GM23338 (cell line): ENCODE data around the gene TULP1. TPM values are rescaled to one million over a fixed set of nuclear protein-coding genes. Genes with fewer than 3 reads are reported as not detected.

Experiments
- ATAC-seq: fragments of 200-7000 bp; cut with Tn5 transposase; 3 replicates; pipeline ENCODE4 v1.9.1; 2020
- DNase-seq: peaks from one replicate; pipeline ENCODE4 v3.0.0-alpha.2; 2015; ENCODE audit warnings: low spot score
- H2AFZ ChIP-seq: fragments of 200-600 bp; sonication (generic); 2 replicates; pipeline ENCODE4 v1.8.0; 2016; ENCODE audit warnings: antibody characterized with exemption, mild to moderate bottlenecking, moderate library complexity
- H3F3A ChIP-seq: fragments of 200-600 bp; sonication (generic); replicated peaks from 2 replicates; pipeline ENCODE4 v1.8.0; 2017; ENCODE audit warnings: antibody characterized with exemption, mixed run types, low read depth
- H3K27ac ChIP-seq: fragments of 200-600 bp; sonication (generic); 2 replicates; pipeline ENCODE4 v1.6.1; 2016; ENCODE audit warnings: low read depth
- H3K27me3 ChIP-seq: fragments of 200-600 bp; sonication (generic); 2 replicates; pipeline ENCODE4 v1.8.0; 2016; ENCODE audit warnings: mild to moderate bottlenecking, mixed run types, moderate library complexity; ENCODE audit not compliant: insufficient read depth
- H3K36me3 ChIP-seq: fragments of 200-600 bp; sonication (generic); 2 replicates; pipeline ENCODE4 v1.8.0; 2016; ENCODE audit warnings: mild to moderate bottlenecking; ENCODE audit not compliant: insufficient read depth
- H3K4me1 ChIP-seq: fragments of 200-600 bp; sonication (generic); 2 replicates; pipeline ENCODE4 v1.8.0; 2016; ENCODE audit warnings: mild to moderate bottlenecking, moderate library complexity; ENCODE audit not compliant: insufficient read depth
- H3K4me2 ChIP-seq: fragments of 200-600 bp; sonication (generic); 2 replicates; pipeline ENCODE4 v1.7.1; 2017; ENCODE audit warnings: mixed run types
- H3K4me3 ChIP-seq: fragments of 200-600 bp; sonication (generic); 2 replicates; pipeline ENCODE4 v1.6.1; 2016; ENCODE audit warnings: mixed run types
- H3K79me2 ChIP-seq: fragments of 200-600 bp; sonication (generic); replicated peaks from 2 replicates; pipeline ENCODE4 v1.8.0; 2017; ENCODE audit warnings: mild to moderate bottlenecking; ENCODE audit not compliant: insufficient read depth
- H3K9me2 ChIP-seq: fragments of 200-600 bp; sonication (generic); 2 replicates; pipeline ENCODE4 v1.8.0; 2017; ENCODE audit not compliant: insufficient read depth
- H4K20me1 ChIP-seq: fragments of 200-600 bp; sonication (generic); replicated peaks from 2 replicates; pipeline ENCODE4 v1.8.0; 2017; ENCODE audit warnings: mild to moderate bottlenecking; ENCODE audit not compliant: insufficient read depth
- H3K27ac Mint-ChIP-seq: 2 replicates; pipeline ENCODE4 v1.8.0; 2020; ENCODE audit warnings: inconsistent platforms, mild to moderate bottlenecking, moderate library complexity, mixed read lengths
- H3K27me3 Mint-ChIP-seq: 3 replicates; pipeline ENCODE4 v1.8.0; 2022; ENCODE audit warnings: low read depth, mild to moderate bottlenecking, moderate library complexity, mixed read lengths, inconsistent platforms; ENCODE audit not compliant: insufficient read depth, poor library complexity
- H3K36me3 Mint-ChIP-seq: 3 replicates; pipeline ENCODE4 v1.8.0; 2021; ENCODE audit warnings: low read depth, mild to moderate bottlenecking, inconsistent platforms, moderate library complexity, mixed read lengths
- H3K4me1 Mint-ChIP-seq: 3 replicates; pipeline ENCODE4 v1.8.0; 2020; ENCODE audit warnings: mild to moderate bottlenecking, inconsistent platforms, mixed read lengths
- H3K4me3 Mint-ChIP-seq: 3 replicates; pipeline ENCODE4 v1.8.0; 2021; ENCODE audit warnings: moderate library complexity, mild to moderate bottlenecking, inconsistent platforms, mixed read lengths
- H3K9me3 Mint-ChIP-seq: 3 replicates; pipeline ENCODE4 v1.8.0; 2020; ENCODE audit warnings: moderate library complexity, mild to moderate bottlenecking, inconsistent platforms, mixed read lengths
- EZH2 ChIP-seq: fragments of 200-600 bp; sonication (generic); IDR thresholded peaks from one replicate; pipeline ENCODE4 v1.8.0; 2017; ENCODE audit warnings: antibody characterized with exemption, mild to moderate bottlenecking, low read depth; ENCODE audit not compliant: unreplicated experiment
- EZH2phosphoT487 ChIP-seq: fragments of 200-600 bp; sonication (generic); IDR thresholded peaks from one replicate; pipeline ENCODE4 v1.8.1; 2018; ENCODE audit warnings: antibody characterized with exemption; ENCODE audit not compliant: unreplicated experiment
- JUNB ChIP-seq: IDR thresholded peaks from one replicate; pipeline ENCODE4 v1.6.1; 2016; ENCODE audit warnings: antibody characterized with exemption; ENCODE audit not compliant: unreplicated experiment
- NANOG ChIP-seq: IDR thresholded peaks from 2 replicates; pipeline ENCODE4 v1.6.1; 2016; ENCODE audit warnings: antibody characterized with exemption, borderline replicate concordance
- POLR2AphosphoS5 ChIP-seq: IDR thresholded peaks from 2 replicates; pipeline ENCODE4 v1.6.1; 2016; ENCODE audit warnings: antibody characterized with exemption, low read depth
- polyA plus RNA-seq: library from polyadenylated mRNA; unstranded; fragments of >200 nt; fragmentation: Nextera tagmentation; extraction: Ambion mirVana; gene quantifications from 2 replicates; pipeline ENCODE4 v1.2.1, GENCODE V29; 2016
- total RNA-seq: library from RNA; depleted of rRNA; stranded (reverse); fragments of >200 nt; shearing (Covaris generic); gene quantifications from 2 replicates; pipeline ENCODE4 v1.2.3, GENCODE V29; 2014
- TF ChIP-seq, protein P1 (sequence below): IDR thresholded peaks from one replicate; pipeline ENCODE4 v1.6.1; 2018; ENCODE audit warnings: antibody characterized with exemption; ENCODE audit not compliant: unreplicated experiment
- TF ChIP-seq, protein P2 (sequence below): fragments of 250-450 bp; sonication (Bioruptor Pico); IDR thresholded peaks from 2 replicates; pipeline ENCODE4 v1.5.0; 2020; ENCODE audit warnings: mild to moderate bottlenecking, moderate library complexity
- TF ChIP-seq, protein P3 (sequence below), 2 experiments: fragments of 200-600 bp in 1 of 2; sonication (generic) in 1 of 2; conservative IDR thresholded peaks; 2 replicates each; pipeline versions ENCODE4 v1.5.1 to v1.6.1; 2016 to 2017; ENCODE audit warnings: antibody characterized with exemption in 2 of 2, low read depth in 2 of 2, mild to moderate bottlenecking in 2 of 2, moderate library complexity in 1 of 2

TULP1 gene
- total and polyA plus RNA-seq, 2 experiments from 2014 or later = 3.0 to 3.8 TPM

- no peak overlapping the region for H3K4me3 Mint-ChIP-seq
These were observed 45.9 kb upstream of the TULP1 start for GRCh38 chr6:35558571-35558970.

More at GRCh38 chr6:35558571-35558970, 45.9 kb upstream of the TULP1 start:
- Histone ChIP-seq H3K27ac (no peak overlapping the region), H3K9me2 (0 out of 2 replicates have a peak, but pooled peaks cover 2% of the 10 kb centered on the region), H3F3A (no peaks in the 10 kb centered on the region), H3K4me1 (peaks cover 13% of the 10 kb centered on the region; the same call in 1 of the 2 replicates), H4K20me1 (no peaks in the 10 kb centered on the region), H2AFZ (no peak overlapping the region), H3K79me2 (no peaks in the 10 kb centered on the region), H3K36me3 (no peaks in the 10 kb centered on the region), H3K4me3 (no peak overlapping the region), H3K27me3 (no peaks in the 10 kb centered on the region), H3K4me2 (no peak overlapping the region)
- DNase-seq (no peak), ATAC-seq (no peak)
- Mint-ChIP-seq H3K4me1 (peaks cover 16% of the 10 kb centered on the region), H3K36me3 (no peaks in the 10 kb centered on the region), H3K27ac (no peak overlapping the region), H3K9me3 (no peaks in the 10 kb centered on the region), H3K27me3 (no peaks in the 10 kb centered on the region)
- TF ChIP-seq EZH2 (no peak), EZH2phosphoT487 (no peak), NANOG (no peak), JUNB (no peak), POLR2AphosphoS5 (no peak)
- TF ChIP-seq, protein P1, sequence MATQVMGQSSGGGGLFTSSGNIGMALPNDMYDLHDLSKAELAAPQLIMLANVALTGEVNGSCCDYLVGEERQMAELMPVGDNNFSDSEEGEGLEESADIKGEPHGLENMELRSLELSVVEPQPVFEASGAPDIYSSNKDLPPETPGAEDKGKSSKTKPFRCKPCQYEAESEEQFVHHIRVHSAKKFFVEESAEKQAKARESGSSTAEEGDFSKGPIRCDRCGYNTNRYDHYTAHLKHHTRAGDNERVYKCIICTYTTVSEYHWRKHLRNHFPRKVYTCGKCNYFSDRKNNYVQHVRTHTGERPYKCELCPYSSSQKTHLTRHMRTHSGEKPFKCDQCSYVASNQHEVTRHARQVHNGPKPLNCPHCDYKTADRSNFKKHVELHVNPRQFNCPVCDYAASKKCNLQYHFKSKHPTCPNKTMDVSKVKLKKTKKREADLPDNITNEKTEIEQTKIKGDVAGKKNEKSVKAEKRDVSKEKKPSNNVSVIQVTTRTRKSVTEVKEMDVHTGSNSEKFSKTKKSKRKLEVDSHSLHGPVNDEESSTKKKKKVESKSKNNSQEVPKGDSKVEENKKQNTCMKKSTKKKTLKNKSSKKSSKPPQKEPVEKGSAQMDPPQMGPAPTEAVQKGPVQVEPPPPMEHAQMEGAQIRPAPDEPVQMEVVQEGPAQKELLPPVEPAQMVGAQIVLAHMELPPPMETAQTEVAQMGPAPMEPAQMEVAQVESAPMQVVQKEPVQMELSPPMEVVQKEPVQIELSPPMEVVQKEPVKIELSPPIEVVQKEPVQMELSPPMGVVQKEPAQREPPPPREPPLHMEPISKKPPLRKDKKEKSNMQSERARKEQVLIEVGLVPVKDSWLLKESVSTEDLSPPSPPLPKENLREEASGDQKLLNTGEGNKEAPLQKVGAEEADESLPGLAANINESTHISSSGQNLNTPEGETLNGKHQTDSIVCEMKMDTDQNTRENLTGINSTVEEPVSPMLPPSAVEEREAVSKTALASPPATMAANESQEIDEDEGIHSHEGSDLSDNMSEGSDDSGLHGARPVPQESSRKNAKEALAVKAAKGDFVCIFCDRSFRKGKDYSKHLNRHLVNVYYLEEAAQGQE = no peak
- TF ChIP-seq, protein P2, sequence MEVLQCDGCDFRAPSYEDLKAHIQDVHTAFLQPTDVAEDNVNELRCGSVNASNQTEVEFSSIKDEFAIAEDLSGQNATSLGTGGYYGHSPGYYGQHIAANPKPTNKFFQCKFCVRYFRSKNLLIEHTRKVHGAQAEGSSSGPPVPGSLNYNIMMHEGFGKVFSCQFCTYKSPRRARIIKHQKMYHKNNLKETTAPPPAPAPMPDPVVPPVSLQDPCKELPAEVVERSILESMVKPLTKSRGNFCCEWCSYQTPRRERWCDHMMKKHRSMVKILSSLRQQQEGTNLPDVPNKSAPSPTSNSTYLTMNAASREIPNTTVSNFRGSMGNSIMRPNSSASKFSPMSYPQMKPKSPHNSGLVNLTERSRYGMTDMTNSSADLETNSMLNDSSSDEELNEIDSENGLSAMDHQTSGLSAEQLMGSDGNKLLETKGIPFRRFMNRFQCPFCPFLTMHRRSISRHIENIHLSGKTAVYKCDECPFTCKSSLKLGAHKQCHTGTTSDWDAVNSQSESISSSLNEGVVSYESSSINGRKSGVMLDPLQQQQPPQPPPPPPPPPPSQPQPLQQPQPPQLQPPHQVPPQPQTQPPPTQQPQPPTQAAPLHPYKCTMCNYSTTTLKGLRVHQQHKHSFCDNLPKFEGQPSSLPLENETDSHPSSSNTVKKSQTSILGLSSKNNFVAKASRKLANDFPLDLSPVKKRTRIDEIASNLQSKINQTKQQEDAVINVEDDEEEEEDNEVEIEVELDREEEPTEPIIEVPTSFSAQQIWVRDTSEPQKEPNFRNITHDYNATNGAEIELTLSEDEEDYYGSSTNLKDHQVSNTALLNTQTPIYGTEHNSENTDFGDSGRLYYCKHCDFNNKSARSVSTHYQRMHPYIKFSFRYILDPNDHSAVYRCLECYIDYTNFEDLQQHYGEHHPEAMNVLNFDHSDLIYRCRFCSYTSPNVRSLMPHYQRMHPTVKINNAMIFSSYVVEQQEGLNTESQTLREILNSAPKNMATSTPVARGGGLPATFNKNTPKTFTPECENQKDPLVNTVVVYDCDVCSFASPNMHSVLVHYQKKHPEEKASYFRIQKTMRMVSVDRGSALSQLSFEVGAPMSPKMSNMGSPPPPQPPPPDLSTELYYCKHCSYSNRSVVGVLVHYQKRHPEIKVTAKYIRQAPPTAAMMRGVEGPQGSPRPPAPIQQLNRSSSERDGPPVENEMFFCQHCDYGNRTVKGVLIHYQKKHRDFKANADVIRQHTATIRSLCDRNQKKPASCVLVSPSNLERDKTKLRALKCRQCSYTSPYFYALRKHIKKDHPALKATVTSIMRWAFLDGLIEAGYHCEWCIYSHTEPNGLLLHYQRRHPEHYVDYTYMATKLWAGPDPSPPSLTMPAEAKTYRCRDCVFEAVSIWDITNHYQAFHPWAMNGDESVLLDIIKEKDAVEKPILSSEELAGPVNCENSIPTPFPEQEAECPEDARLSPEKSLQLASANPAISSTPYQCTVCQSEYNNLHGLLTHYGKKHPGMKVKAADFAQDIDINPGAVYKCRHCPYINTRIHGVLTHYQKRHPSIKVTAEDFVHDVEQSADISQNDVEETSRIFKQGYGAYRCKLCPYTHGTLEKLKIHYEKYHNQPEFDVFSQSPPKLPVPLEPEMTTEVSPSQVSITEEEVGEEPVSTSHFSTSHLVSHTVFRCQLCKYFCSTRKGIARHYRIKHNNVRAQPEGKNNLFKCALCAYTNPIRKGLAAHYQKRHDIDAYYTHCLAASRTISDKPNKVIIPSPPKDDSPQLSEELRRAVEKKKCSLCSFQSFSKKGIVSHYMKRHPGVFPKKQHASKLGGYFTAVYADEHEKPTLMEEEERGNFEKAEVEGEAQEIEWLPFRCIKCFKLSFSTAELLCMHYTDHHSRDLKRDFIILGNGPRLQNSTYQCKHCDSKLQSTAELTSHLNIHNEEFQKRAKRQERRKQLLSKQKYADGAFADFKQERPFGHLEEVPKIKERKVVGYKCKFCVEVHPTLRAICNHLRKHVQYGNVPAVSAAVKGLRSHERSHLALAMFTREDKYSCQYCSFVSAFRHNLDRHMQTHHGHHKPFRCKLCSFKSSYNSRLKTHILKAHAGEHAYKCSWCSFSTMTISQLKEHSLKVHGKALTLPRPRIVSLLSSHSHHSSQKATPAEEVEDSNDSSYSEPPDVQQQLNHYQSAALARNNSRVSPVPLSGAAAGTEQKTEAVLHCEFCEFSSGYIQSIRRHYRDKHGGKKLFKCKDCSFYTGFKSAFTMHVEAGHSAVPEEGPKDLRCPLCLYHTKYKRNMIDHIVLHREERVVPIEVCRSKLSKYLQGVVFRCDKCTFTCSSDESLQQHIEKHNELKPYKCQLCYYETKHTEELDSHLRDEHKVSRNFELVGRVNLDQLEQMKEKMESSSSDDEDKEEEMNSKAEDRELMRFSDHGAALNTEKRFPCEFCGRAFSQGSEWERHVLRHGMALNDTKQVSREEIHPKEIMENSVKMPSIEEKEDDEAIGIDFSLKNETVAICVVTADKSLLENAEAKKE (CRISPR knock-in tag) = no peak
- TF ChIP-seq, protein P3, sequence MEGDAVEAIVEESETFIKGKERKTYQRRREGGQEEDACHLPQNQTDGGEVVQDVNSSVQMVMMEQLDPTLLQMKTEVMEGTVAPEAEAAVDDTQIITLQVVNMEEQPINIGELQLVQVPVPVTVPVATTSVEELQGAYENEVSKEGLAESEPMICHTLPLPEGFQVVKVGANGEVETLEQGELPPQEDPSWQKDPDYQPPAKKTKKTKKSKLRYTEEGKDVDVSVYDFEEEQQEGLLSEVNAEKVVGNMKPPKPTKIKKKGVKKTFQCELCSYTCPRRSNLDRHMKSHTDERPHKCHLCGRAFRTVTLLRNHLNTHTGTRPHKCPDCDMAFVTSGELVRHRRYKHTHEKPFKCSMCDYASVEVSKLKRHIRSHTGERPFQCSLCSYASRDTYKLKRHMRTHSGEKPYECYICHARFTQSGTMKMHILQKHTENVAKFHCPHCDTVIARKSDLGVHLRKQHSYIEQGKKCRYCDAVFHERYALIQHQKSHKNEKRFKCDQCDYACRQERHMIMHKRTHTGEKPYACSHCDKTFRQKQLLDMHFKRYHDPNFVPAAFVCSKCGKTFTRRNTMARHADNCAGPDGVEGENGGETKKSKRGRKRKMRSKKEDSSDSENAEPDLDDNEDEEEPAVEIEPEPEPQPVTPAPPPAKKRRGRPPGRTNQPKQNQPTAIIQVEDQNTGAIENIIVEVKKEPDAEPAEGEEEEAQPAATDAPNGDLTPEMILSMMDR (conservative IDR thresholded peaks at IDR 0.05; ENCODE audit: low read depth in 2 of 2) = no peak
